Measurements from ENCODE around the gene AIDA. TPM values are rescaled to one million over a fixed set of nuclear protein-coding genes. Genes with fewer than 3 reads are reported as not detected.

The AIDA gene
- total RNA-seq, 2 experiments from 2014 or later = 47.6 to 47.8 TPM

DNA sequence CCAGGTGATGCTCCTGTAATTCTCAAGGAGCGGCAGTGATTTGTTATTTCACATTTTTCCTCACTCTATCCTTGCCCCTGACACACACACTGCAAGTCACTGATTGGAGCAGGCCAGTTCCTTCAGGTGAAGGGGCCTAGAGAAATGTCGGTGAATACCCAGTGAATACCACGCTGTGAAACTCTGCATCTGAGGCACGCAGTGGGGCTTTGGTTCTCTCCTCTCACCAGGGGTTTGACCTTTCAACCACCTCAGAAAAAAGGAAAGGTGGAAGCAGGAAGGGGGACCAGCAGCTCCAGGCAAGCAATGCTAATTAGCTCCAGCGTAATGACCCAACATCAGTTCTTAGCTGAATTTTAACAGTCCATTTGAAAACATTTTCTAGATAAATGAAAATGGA, 24.2 kb upstream of the AIDA start:
- ATAC-seq (no peak), DNase-seq (no peak)
- no peaks in the 10 kb centered on the region for H3K27me3 Mint-ChIP-seq
- CTCF ChIA-PET = interaction anchor here (0.9 to 1.2 kb wide), 2 partner anchors 345 to 387 kb away, joined by 3 to 5 read pairs; no protein-coding TSS in a partner anchor
- no peak overlapping the region for H3K27ac Mint-ChIP-seq
- H3K4me1 Mint-ChIP-seq = peaks cover 13% of the 10 kb centered on the region
- H3K9me3 Mint-ChIP-seq (ENCODE audit: low read depth) = no peaks in the 10 kb centered on the region
- H3K36me3 Mint-ChIP-seq = peaks cover 21% of the 10 kb centered on the region
- H3K4me3 Mint-ChIP-seq = no peak overlapping the region

DNA sequence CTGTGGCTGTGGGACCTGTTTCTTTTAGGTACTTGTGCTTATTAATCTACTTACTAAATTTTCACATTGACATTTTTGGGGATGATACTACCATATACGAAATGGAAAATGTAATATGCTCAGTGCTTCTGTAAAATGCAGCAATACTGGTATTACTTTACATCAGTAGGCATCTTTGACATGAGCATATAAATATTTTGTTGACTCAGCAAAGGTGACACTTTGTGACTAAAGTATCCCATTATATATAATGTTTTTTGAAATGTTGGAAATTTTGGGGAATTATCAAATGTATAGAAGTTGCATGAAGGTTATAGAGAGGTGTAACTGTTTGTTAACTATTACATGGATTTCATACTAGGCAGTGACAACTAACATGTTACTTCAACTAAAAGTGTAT, 22.4 kb upstream of the AIDA start:
- no peaks in the 10 kb centered on the region for H3K27me3 Mint-ChIP-seq
- H3K36me3 Mint-ChIP-seq = peaks cover 36% of the 10 kb centered on the region
- no peak overlapping the region for H3K4me3 Mint-ChIP-seq
- CTCF ChIA-PET = no interaction called here
- no peak for ATAC-seq
- DNase-seq = no peak
- no peaks in the 10 kb centered on the region for H3K9me3 Mint-ChIP-seq (ENCODE audit: low read depth)
- H3K4me1 Mint-ChIP-seq = peaks cover 14% of the 10 kb centered on the region
- H3K27ac Mint-ChIP-seq = no peak overlapping the region

DNA sequence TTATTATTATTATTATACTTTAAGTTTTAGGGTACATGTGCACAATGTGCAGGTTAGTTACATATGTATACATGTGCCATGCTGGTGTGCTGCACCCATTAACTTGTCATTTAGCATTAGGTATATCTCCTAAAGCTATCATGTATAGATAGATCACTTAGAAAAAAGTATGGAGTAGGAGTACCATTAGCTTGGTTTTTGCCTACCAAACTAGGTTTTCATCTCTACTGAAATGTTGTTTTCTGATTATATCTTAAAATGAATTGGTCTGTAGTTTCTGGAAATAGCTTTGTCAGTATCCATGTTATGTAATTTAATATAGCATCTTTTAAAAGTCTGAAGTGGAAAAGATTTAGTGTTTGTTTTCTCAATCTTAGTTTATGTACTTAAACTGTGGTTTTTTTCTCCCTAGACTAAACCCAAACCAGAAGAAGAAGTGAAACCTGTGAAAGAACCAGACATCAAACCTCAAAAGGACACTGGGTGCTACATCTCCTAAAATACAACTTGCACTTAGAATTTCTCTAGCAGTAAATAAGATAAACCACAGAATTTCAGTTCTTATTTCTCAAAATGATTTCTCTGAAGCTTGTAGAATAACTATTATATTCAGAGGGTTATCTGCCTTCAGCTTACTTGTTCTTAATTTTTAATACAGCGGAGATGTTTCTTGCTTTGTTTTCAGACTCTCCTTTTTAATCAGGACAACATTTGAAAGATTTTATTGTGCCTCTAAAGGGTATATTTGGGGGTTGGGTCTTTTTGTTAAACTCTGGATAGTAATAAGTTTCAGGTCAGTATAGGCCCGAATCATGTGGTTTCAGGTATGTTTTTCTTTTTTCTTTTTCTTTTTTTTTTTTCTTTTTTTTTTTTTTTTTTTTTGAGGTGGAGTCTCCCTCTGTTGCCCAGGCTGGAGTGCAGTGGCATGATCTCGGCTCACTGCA, 20.2 kb upstream of the AIDA start:
- Mint-ChIP-seq H3K36me3 (peaks cover 53% of the 10 kb centered on the region), H3K9me3 (ENCODE audit: low read depth) (no peaks in the 10 kb centered on the region), H3K4me1 (peaks cover 14% of the 10 kb centered on the region), H3K27me3 (no peaks in the 10 kb centered on the region), H3K4me3 (no peak overlapping the region), H3K27ac (no peak overlapping the region)
- DNase-seq = no peak
- CTCF ChIA-PET = interaction anchor here (1.4 to 1.7 kb wide), 2 partner anchors 20 to 77 kb away, joined by 4 to 5 read pairs; partner anchors contain the start of genes AIDA and BROX
- ATAC-seq = no peak

DNA sequence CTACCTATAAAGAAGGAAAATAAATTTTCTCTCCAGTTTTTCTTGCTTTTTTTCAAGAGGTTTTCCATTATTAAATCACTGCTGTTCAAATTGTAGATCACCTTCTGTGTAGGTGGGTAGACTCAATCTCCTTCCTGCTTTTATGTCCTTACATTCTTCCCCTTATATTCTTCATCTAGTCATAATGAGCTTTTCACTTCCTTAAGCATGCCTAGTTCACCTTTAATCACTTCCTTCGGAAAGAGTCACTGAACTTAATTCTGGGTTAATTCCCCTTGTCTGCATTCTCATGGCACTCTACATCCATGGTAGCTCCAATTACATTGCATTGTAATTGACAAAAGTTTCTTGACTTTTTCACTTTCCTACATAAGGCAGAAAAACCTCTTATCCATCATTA, 18.6 kb upstream of the AIDA start:
- no peaks in the 10 kb centered on the region for H3K27me3 Mint-ChIP-seq
- CTCF ChIA-PET = interaction anchor here (0.7 to 1.3 kb wide), 3 partner anchors 17 to 359 kb away, joined by 3 read pairs; no protein-coding TSS in a partner anchor
- no peak overlapping the region for H3K4me3 Mint-ChIP-seq

DNA sequence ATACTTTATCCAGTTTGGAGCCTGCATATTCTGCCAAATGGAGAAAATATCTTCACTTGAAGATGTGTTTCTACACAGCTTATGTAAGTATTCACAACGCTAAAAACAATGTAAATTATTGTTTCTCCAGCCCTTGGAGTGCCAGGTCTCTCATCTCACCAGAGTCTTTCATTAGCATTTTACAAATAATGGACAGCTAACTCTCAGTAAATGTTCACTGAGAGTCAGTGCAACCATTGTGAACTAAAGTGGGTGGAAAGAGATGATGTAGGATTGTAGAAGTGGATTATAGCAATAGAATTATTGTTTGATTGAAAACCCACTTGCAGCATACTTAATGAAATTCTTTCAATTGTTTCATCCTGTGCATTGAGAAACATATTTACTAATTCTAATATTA, 16.5 kb upstream of the AIDA start:
- CTCF ChIA-PET = no interaction called here
- DNase-seq = no peak
- no peaks in the 10 kb centered on the region for H3K27me3 Mint-ChIP-seq
- H3K4me3 Mint-ChIP-seq = no peak overlapping the region
- no peaks in the 10 kb centered on the region for H3K9me3 Mint-ChIP-seq (ENCODE audit: low read depth)
- H3K36me3 Mint-ChIP-seq = peaks cover 55% of the 10 kb centered on the region
- ATAC-seq = no peak
- no peak overlapping the region for H3K27ac Mint-ChIP-seq
- H3K4me1 Mint-ChIP-seq = peaks cover 14% of the 10 kb centered on the region

More for the DNA sequence above, 18.6 kb upstream of the AIDA start:
- Mint-ChIP-seq H3K4me1 (peaks cover 14% of the 10 kb centered on the region), H3K36me3 (peaks cover 55% of the 10 kb centered on the region), H3K9me3 (ENCODE audit: low read depth) (no peaks in the 10 kb centered on the region), H3K27ac (no peak overlapping the region)
- ATAC-seq (no peak), DNase-seq (no peak)

DNA sequence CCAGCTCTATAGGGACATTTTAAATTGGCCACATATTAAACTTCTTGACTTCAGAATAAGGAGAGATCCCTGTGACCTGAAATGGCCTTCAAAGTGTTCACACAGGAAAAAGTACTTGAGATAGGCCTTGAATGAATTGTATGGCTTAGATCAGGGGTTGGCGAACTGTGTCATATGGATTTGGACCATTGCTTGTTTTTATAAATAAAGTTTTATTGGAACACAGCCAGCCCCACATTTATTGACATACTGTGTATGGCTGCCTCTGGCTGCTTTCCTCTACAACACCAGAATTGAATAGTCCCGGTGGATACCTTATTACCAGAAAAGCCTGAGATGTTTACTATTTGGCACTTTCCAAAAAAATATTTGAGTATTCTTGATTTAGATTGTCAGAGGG, 4.1 kb upstream of the AIDA start:
- Mint-ChIP-seq H3K27me3 (no peaks in the 10 kb centered on the region), H3K4me3 (no peak overlapping the region), H3K4me1 (peaks cover 18% of the 10 kb centered on the region), H3K27ac (no peak overlapping the region), H3K36me3 (peaks cover 41% of the 10 kb centered on the region), H3K9me3 (ENCODE audit: low read depth) (no peaks in the 10 kb centered on the region)
- CTCF ChIA-PET = interaction anchor here (1.7 kb wide), 1 partner anchor 23 kb away, joined by 3 read pairs; no protein-coding TSS in a partner anchor
- no peak for ATAC-seq
- no peak for DNase-seq

DNA sequence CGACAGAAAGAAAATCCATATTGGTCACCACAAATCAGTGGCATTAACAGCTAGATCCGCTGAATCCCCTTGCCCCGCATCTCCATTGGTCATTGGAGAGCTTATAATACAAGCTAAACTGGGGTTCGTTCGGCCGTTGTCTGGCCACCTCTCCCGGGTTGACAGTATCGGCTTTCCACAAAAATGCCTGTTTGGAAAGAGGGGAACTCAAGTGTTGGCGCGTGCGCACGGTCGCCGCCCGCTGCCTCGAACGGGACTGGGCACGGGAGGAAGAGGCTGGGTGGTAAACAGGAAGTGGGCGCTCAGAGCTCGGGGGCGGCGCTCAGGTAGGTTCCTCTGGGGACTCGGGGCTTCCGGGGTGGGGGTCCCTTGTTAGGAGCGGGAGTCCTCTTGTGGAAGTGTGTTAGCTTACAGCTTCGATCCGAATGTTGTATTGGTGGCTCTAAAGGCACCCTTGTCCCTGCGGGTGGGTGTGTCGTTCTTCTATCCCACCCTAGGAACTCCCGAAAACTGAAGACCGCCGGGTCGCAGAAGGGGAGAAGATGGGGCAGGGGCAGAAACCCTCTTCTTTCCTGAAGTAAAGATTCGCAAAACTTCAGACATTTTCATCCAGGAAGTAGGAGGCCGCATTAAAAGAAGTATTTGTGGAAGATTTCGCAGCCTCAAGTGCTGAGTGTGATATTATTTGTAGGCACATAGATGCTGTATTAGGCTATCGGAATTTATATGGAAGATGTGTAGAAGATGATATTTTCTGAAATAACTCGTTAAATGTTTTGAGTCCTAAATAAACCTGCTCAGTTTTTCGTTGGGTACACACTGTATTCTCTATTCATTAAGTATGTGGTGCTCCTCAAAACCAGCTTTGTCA, 1.0 kb upstream of the AIDA start:
- no peaks in the 10 kb centered on the region for H3K27me3 Mint-ChIP-seq
- ATAC-seq (peak; percentile 70), DNase-seq (peak; percentile 93)
- peaks cover 41% of the 10 kb centered on the region for H3K36me3 Mint-ChIP-seq
- peak overlapping the region; percentile 92 for H3K4me3 Mint-ChIP-seq
- H3K27ac Mint-ChIP-seq = peak overlapping the region; percentile 98
- CTCF ChIA-PET = interaction anchor here (0.6 to 1.8 kb wide), 7 partner anchors 18 to 356 kb away, joined by 3 to 9 read pairs (median 4); no protein-coding TSS in a partner anchor
- H3K4me1 Mint-ChIP-seq = peaks cover 38% of the 10 kb centered on the region
- no peaks in the 10 kb centered on the region for H3K9me3 Mint-ChIP-seq (ENCODE audit: low read depth)

DNA sequence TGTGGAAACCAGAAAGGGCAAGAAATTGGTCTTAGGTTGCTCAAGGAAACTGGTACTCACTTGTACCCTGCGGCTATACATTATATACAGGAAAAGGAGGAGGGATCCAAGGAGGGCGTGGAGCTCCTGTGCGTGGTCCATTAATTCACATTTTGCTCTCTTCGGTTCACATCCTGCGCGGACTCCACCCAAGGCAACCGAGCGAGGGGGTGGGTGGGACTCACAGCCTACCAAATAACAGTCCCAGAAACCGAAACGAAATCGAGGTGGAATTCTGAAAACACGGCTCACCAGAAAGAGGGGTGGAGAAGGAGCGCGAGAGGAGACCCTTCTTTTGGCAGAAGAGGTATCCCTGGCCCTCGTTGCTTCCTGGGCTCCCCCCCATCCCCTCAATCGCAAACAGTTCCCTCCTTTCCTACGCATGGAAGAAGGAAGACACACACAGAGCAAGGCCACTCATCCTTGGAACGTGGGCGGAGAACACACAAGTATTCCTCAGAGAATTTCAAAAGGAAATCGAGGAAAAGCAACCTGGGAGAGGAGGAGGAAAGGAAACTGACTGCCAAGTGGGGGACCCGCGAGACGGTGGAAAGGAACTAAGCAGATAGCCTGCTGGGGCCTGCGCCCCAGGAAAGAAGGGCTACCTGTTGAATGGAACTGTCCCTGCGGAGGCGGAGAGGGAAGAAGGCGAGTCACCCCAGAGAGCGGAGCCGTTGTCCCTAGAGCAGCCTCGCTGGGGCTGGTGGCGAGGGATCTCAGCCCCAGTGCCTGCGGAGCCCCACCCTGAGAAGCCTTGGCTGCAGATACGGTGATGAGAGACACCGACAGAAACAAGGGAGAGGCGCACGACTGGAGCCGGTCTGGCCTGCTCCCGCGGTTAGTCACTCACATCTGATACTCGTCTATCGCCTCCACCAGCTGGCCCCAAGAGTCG, 705 bp downstream of the AIDA start:
- Mint-ChIP-seq H3K27me3 (no peaks in the 10 kb centered on the region), H3K36me3 (peaks cover 42% of the 10 kb centered on the region), H3K27ac (peak overlapping the region; percentile 98), H3K9me3 (ENCODE audit: low read depth) (no peaks in the 10 kb centered on the region), H3K4me3 (peak overlapping the region; percentile 92), H3K4me1 (peaks cover 41% of the 10 kb centered on the region)
- CTCF ChIA-PET = interaction anchor here (0.9 to 1.8 kb wide), 3 partner anchors 10 to 59 kb away, joined by 3 to 9 read pairs (median 5); no protein-coding TSS in a partner anchor
- peak; percentile 40 for ATAC-seq
- DNase-seq = peak; percentile 81

DNA sequence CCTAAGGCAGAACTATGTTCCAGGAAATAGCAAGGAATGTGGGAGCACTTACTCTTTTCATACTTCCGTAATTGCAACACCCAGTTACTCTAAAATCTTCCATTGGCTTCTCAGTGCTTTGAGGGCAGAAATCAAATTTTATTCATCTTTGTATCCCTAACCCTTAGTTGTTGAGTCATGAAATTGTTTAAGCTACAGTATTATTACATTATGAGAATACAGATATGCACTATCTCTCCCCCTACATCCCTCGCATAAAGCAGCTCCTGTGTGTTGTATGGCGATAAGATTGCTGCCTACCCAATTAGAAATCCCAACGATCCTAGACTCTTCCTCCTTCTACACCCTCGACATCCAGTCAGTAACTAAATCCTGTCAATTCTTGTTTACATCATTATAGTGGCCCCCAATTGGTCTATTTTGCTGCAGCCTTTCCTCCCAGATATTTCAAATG, 2.6 kb downstream of the AIDA start:
- H3K36me3 Mint-ChIP-seq = peaks cover 47% of the 10 kb centered on the region
- peak overlapping the region; percentile 92 for H3K4me3 Mint-ChIP-seq
- CTCF ChIA-PET = no interaction called here
- H3K4me1 Mint-ChIP-seq = peaks cover 44% of the 10 kb centered on the region
- ATAC-seq (no peak), DNase-seq (no peak)
- no peak overlapping the region for H3K27ac Mint-ChIP-seq
- no peaks in the 10 kb centered on the region for H3K27me3 Mint-ChIP-seq
- H3K9me3 Mint-ChIP-seq (ENCODE audit: low read depth) = no peaks in the 10 kb centered on the region

DNA sequence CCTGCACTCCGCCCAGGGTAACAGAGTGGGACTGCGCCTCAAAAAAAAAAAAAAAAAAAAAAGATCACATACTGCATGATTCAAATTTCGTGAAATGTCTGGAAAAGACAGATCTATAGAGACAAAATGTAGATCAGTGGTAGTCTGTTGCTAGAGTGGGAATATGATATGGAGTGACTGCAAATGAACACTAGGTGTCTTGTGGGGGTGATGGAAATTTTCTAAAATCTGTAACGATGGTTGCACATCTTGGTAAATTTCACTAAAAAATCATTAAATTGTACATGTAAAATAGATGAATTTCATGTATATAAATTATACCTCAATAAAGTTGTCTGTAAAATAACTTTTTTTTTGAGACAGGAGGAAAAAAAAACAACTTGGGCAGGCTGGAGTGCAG, 5.5 kb downstream of the AIDA start:
- DNase-seq (no peak), ATAC-seq (no peak)
- peaks cover 55% of the 10 kb centered on the region for H3K36me3 Mint-ChIP-seq
- no peaks in the 10 kb centered on the region for H3K9me3 Mint-ChIP-seq (ENCODE audit: low read depth)
- CTCF ChIA-PET = no interaction called here
- peaks cover 37% of the 10 kb centered on the region for H3K4me1 Mint-ChIP-seq
- no peak overlapping the region for H3K27ac Mint-ChIP-seq
- H3K27me3 Mint-ChIP-seq = no peaks in the 10 kb centered on the region
- no peak overlapping the region for H3K4me3 Mint-ChIP-seq

DNA sequence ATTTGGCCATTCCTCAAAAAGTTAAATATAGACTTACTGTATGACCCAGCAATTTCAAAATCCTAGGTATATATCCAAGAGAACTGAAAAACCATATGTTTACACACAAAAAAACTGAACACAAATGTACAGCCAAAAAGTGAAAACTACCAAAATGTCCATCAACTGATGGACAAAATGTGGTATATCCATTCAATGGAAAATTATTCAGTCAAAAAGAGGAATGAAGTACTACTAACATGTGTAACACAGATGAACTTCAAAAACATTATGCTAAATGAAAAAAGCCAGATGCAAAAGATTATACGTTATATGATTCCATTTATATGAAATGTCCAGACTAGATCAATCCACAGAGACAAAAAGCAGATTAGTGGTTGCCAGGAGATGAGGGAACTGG, 8.0 kb downstream of the AIDA start:
- H3K4me1 Mint-ChIP-seq = peaks cover 23% of the 10 kb centered on the region
- no peaks in the 10 kb centered on the region for H3K27me3 Mint-ChIP-seq
- H3K4me3 Mint-ChIP-seq = no peak overlapping the region
- H3K27ac Mint-ChIP-seq = no peak overlapping the region
- H3K9me3 Mint-ChIP-seq (ENCODE audit: low read depth) = no peaks in the 10 kb centered on the region
- CTCF ChIA-PET = no interaction called here
- DNase-seq (no peak), ATAC-seq (no peak)
- peaks cover 53% of the 10 kb centered on the region for H3K36me3 Mint-ChIP-seq

DNA sequence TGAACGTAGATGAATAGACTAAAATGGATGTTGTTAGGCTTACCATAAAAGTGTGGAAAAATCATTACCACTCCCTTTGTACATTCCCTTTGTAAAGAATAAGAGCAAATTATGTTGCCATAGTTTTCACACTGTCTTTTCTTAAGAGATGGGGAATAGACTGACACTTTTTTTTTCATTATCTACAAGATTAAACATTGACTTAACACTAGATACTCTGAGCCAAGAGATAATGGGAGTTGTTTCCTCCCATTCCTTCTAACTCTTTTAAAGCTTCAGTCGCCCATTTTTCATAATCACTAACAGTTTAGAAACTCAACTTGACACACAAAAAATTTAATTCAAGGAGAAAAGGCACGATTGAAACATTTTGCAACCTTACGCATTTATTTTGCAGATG, 10.1 kb downstream of the AIDA start:
- H3K4me3 Mint-ChIP-seq = no peak overlapping the region
- H3K4me1 Mint-ChIP-seq = peaks cover 11% of the 10 kb centered on the region
- CTCF ChIA-PET = no interaction called here
- peaks cover 45% of the 10 kb centered on the region for H3K36me3 Mint-ChIP-seq
- DNase-seq = no peak
- no peaks in the 10 kb centered on the region for H3K9me3 Mint-ChIP-seq (ENCODE audit: low read depth)
- H3K27me3 Mint-ChIP-seq = no peaks in the 10 kb centered on the region
- H3K27ac Mint-ChIP-seq = no peak overlapping the region
- no peak for ATAC-seq

All from activated CD8-positive, alpha-beta memory T cell treated with anti-CD3 and anti-CD28 coated beads, Interleukin-2, amount 10 ng/mL, durations not matched to agents 7 days and 5 days (primary cell).